HepG2 (cell line): ENCODE results near the gene LRIG1.

Experiments
- EP300 ChIP-seq, 3 experiments: sonication (generic) in 1 of 3; formaldehyde crosslinking in 1 of 3; IDR thresholded peaks; 2 replicates each; pipeline versions ENCODE4 v1.5.1 to v1.6.1; 2011 to 2020; ENCODE audit warnings: low read depth in 2 of 3, low read length in 2 of 3, borderline replicate concordance in 1 of 3, improper control_type of control experiment in 1 of 3, mild to moderate bottlenecking in 1 of 3, missing genetic modification reagents in 1 of 3, moderate library complexity in 1 of 3
- MLX ChIP-seq: IDR thresholded peaks from 2 replicates; pipeline ENCODE4 v1.6.1; 2016
- NR2F6 ChIP-seq, 2 experiments: IDR thresholded peaks; 2 replicates each; pipeline ENCODE4 v1.6.1; 2016; ENCODE audit warnings: antibody characterized with exemption in 1 of 2, mild to moderate bottlenecking in 1 of 2
- POLR2A ChIP-seq, 2 experiments: IDR thresholded peaks; 2 replicates each; pipeline ENCODE4 v1.6.1; 2011; ENCODE audit warnings: low read depth in 2 of 2, low read length in 2 of 2, mild to moderate bottlenecking in 1 of 2, moderate library complexity in 1 of 2; ENCODE audit not compliant: insufficient read depth in 1 of 2
- SUZ12 ChIP-seq: fragments of 150-350 bp; IDR thresholded peaks from 2 replicates; pipeline ENCODE4 v1.6.1; 2014; ENCODE audit warnings: low read depth, low read length
- ZC3H4 ChIP-seq: sonication (generic); formaldehyde crosslinking; IDR thresholded peaks from 2 replicates; pipeline ENCODE4 v1.4.0; 2020; ENCODE audit warnings: missing genetic modification reagents, borderline replicate concordance
- ZNF83 ChIP-seq: sonication (generic); formaldehyde crosslinking; IDR thresholded peaks from 2 replicates; pipeline ENCODE4 v1.4.0; 2020; ENCODE audit warnings: missing genetic modification reagents, mild to moderate bottlenecking, borderline replicate concordance
- TF ChIP-seq, protein P1 (sequence below): sonication (generic); formaldehyde crosslinking; IDR thresholded peaks from 2 replicates; pipeline ENCODE4 v1.5.0; 2020; ENCODE audit warnings: mild to moderate bottlenecking, missing genetic modification reagents, moderate library complexity

DNA sequence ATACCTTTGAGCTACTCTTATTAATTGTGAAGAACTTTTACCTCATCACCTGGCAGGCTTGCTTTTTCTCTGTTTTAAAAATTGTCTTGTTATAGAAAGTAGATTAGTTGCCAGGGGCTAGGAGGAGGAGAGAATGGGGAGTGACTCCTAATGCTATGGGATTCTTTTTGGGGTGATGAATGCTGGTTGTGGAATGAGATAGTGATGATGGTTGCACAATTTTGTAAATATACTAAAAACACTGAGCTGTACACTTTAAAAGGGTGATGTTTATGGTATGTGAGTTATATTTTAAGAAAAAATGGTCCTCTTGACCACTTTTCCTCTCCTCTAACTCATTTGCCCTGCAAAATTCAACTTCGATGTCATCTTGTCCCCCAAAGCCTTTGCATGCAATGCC lies 31.8 kb upstream of the LRIG1 start:
- TF ChIP-seq SUZ12, result no peak
- no peak for TF ChIP-seq ZC3H4
- TF ChIP-seq, protein P1, sequence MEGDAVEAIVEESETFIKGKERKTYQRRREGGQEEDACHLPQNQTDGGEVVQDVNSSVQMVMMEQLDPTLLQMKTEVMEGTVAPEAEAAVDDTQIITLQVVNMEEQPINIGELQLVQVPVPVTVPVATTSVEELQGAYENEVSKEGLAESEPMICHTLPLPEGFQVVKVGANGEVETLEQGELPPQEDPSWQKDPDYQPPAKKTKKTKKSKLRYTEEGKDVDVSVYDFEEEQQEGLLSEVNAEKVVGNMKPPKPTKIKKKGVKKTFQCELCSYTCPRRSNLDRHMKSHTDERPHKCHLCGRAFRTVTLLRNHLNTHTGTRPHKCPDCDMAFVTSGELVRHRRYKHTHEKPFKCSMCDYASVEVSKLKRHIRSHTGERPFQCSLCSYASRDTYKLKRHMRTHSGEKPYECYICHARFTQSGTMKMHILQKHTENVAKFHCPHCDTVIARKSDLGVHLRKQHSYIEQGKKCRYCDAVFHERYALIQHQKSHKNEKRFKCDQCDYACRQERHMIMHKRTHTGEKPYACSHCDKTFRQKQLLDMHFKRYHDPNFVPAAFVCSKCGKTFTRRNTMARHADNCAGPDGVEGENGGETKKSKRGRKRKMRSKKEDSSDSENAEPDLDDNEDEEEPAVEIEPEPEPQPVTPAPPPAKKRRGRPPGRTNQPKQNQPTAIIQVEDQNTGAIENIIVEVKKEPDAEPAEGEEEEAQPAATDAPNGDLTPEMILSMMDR (CRISPR knock-in tag), result no peak
- no peak for TF ChIP-seq ZNF83 (CRISPR knock-in tag)
- no peak for TF ChIP-seq MLX (CRISPR knock-in tag)
- no peak for TF ChIP-seq POLR2A (IDR thresholded peaks at IDR 0.05; ENCODE audit: insufficient read depth in 1 of 2, low read depth in 2 of 2, low read length in 2 of 2)
- TF ChIP-seq EP300 (IDR thresholded peaks at IDR 0.05; ENCODE audit: low read depth in 2 of 2, low read length in 2 of 2), result no peak
- TF ChIP-seq EP300 (CRISPR knock-in tag; IDR thresholded peaks at IDR 0.05; ENCODE audit: borderline replicate concordance), result no peak
- TF ChIP-seq NR2F6 (IDR thresholded peaks at IDR 0.05), result no peak
- no peak for TF ChIP-seq NR2F6 (CRISPR knock-in tag; IDR thresholded peaks at IDR 0.05)
